ENCODE measurements around the gene PCDH7. TPM values are rescaled to one million over a fixed set of nuclear protein-coding genes. Genes with fewer than 3 reads are reported as not detected.

Gene PCDH7
- total RNA-seq, 1 donor from 2014 or later: 78.8 TPM

- Mint-ChIP-seq H3K4me3 (no peak overlapping the region), H3K4me1 (peaks cover 49% of the 10 kb centered on the region), H3K9me3 (no peaks in the 10 kb centered on the region), H3K36me3 (peaks cover 8% of the 10 kb centered on the region), H3K27ac (peak overlapping the region; percentile 66), H3K27me3 (ENCODE audit: low read depth) (no peaks in the 10 kb centered on the region)
- no peak for DNase-seq (ENCODE audit: low spot score in 2 of 2, unreplicated experiment in 2 of 2)
- TF ChIP-seq CTCF (IDR thresholded peaks at IDR 0.05; ENCODE audit: unreplicated experiment): no peak
Measured at GRCh38 chr4:30744386-30744785, 24.2 kb downstream of the PCDH7 start.

- peaks cover 49% of the 10 kb centered on the region for H3K4me1 Mint-ChIP-seq
- H3K27me3 Mint-ChIP-seq (ENCODE audit: low read depth): no peaks in the 10 kb centered on the region
- H3K4me3 Mint-ChIP-seq: no peak overlapping the region
- TF ChIP-seq CTCF (IDR thresholded peaks at IDR 0.05; ENCODE audit: unreplicated experiment): no peak
- peaks cover 9% of the 10 kb centered on the region for H3K36me3 Mint-ChIP-seq
- DNase-seq (ENCODE audit: low spot score in 2 of 2, unreplicated experiment in 2 of 2): no peak
- H3K9me3 Mint-ChIP-seq: no peaks in the 10 kb centered on the region
- peak overlapping the region; percentile 66 for H3K27ac Mint-ChIP-seq
Measured at GRCh38 chr4:30744957-30745640, 24.9 kb downstream of the PCDH7 start.

- Mint-ChIP-seq H3K27ac (no peak overlapping the region), H3K4me3 (no peak overlapping the region), H3K9me3 (no peaks in the 10 kb centered on the region), H3K27me3 (ENCODE audit: low read depth) (no peaks in the 10 kb centered on the region), H3K36me3 (peaks cover 9% of the 10 kb centered on the region), H3K4me1 (peaks cover 47% of the 10 kb centered on the region)
- TF ChIP-seq CTCF (IDR thresholded peaks at IDR 0.05; ENCODE audit: unreplicated experiment): no peak
- DNase-seq (ENCODE audit: low spot score in 2 of 2, unreplicated experiment in 2 of 2): no peak
Measured at GRCh38 chr4:30746735-30747134, 26.6 kb downstream of the PCDH7 start.

DNA sequence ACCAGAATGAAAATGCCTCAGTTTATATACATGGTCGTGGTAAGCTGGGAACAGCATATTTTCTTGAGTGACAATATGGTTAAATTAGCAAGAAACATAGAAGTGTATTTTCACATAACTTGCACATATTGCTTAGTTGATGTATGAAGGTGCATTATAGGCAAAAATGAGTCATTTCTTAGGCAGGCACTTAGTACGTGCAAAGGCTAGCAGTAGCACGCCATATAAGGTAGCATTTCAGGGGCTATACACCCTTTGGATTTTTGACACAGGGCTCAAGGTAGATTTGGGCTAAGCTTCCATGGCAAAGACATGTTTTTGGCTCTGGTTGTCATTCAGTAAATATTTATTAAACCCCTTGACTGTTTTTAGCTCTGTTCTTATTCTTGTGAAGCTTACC lies 33.1 kb downstream of the PCDH7 start:
- H3K9me3 Mint-ChIP-seq: no peaks in the 10 kb centered on the region
- peak overlapping the region; percentile 89 for H3K27ac Mint-ChIP-seq
- no peak overlapping the region for H3K4me3 Mint-ChIP-seq
- H3K27me3 Mint-ChIP-seq (ENCODE audit: low read depth): no peaks in the 10 kb centered on the region
- DNase-seq (ENCODE audit: low spot score in 2 of 2, unreplicated experiment in 2 of 2): no peak
- H3K36me3 Mint-ChIP-seq: peaks cover 5% of the 10 kb centered on the region
- H3K4me1 Mint-ChIP-seq: peaks cover 33% of the 10 kb centered on the region
- TF ChIP-seq CTCF (IDR thresholded peaks at IDR 0.05; ENCODE audit: unreplicated experiment): no peak

GRCh38 chr4:30754021-30754420 lies 33.9 kb downstream of the PCDH7 start:
- TF ChIP-seq CTCF (IDR thresholded peaks at IDR 0.05; ENCODE audit: unreplicated experiment): no peak
- H3K36me3 Mint-ChIP-seq: peaks cover 8% of the 10 kb centered on the region
- DNase-seq (ENCODE audit: low spot score in 2 of 2, unreplicated experiment in 2 of 2): no peak
- no peak overlapping the region for H3K4me3 Mint-ChIP-seq
- H3K27ac Mint-ChIP-seq: peak overlapping the region; percentile 82
- no peaks in the 10 kb centered on the region for H3K27me3 Mint-ChIP-seq (ENCODE audit: low read depth)
- no peaks in the 10 kb centered on the region for H3K9me3 Mint-ChIP-seq
- peaks cover 33% of the 10 kb centered on the region for H3K4me1 Mint-ChIP-seq

Data from mesothelial cell of epicardium (in vitro differentiated cells).